ENCODE measurements around the gene COPS7B.
A peak's percentile ranks its signal among the peaks of the same experiment; 100 is the strongest.
"Not testable (repeated sequence)": the region's sequence is repeated elsewhere in the genome, so short reads cannot be mapped to it uniquely, and the experiment has no call there.

Gene COPS7B

GRCh38 chr2:231786177-231786916 lies at the start of gene COPS7B:
COPS7B (plus strand) TSS chr2:231786445; CDS start chr2:231788571, 2,126 bp downstream.
- DNase-seq: peak; percentile 83

- DNase-seq: no peak
These were observed 48.5 kb upstream of the COPS7B start for GRCh38 chr2:231737761-231738160.

- no peak for DNase-seq
These were observed 42.7 kb upstream of the COPS7B start for GRCh38 chr2:231743376-231744116.

GRCh38 chr2:231745303-231746038 lies 40.8 kb upstream of the COPS7B start:
- no peak for DNase-seq

- DNase-seq: not testable (repeated sequence)
These were observed 37.9 kb upstream of the COPS7B start for GRCh38 chr2:231748153-231748896.

- DNase-seq: not testable (repeated sequence)
These were observed 37.2 kb upstream of the COPS7B start for GRCh38 chr2:231749016-231749415.

- DNase-seq: no peak
These were observed 35.0 kb upstream of the COPS7B start for GRCh38 chr2:231751042-231751815.

GRCh38 chr2:231752061-231752460 lies 34.2 kb upstream of the COPS7B start:
- no peak for DNase-seq

- no peak for DNase-seq
These were observed 24.5 kb upstream of the COPS7B start for GRCh38 chr2:231761735-231762134.

- no peak for DNase-seq
These were observed 22.1 kb upstream of the COPS7B start for GRCh38 chr2:231764124-231764523.

GRCh38 chr2:231764760-231765159 lies 21.5 kb upstream of the COPS7B start:
- no peak for DNase-seq

GRCh38 chr2:231765496-231765929 lies 20.7 kb upstream of the COPS7B start:
- DNase-seq: no peak

- no peak for DNase-seq
These were observed 16.8 kb upstream of the COPS7B start for GRCh38 chr2:231769170-231770136.

GRCh38 chr2:231780123-231780908 lies 5.9 kb upstream of the COPS7B start:
- DNase-seq: no peak

GRCh38 chr2:231780909-231781797 lies 5.1 kb upstream of the COPS7B start, which contains the start of gene PDE6D:
PDE6D (minus strand) TSS chr2:231781282; CDS start chr2:231781114, 168 bp downstream.
- peak; percentile 96 for DNase-seq

- no peak for DNase-seq
These were observed 4.2 kb upstream of the COPS7B start for GRCh38 chr2:231781798-231782726.

GRCh38 chr2:231785413-231785812 lies 832 bp upstream of the COPS7B start:
- DNase-seq: no peak

GRCh38 chr2:231785822-231786176 lies 446 bp upstream of the COPS7B start:
- DNase-seq: no peak

All from stimulated activated CD4-positive, alpha-beta T cell treated with anti-CD3 and anti-CD28 coated beads, Interleukin-12 subunit alpha, Interleukin-12 subunit beta, amount 100 ng/mL, for 4 hours (primary cell).